HG02938 (cell line): ENCODE results near the gene TMOD1.
"Not testable (repeated sequence)": the region's sequence is repeated elsewhere in the genome, so short reads cannot be mapped to it uniquely, and the experiment has no call there.

Experiments used
- ATAC-seq: cut with Tn5 transposase; IDR thresholded peaks from one replicate; pipeline ENCODE4 v1.9.1; 2021; ENCODE audit warnings: mild to moderate bottlenecking, moderate library complexity; ENCODE audit not compliant: unreplicated experiment

Gene TMOD1

GRCh38 chr9:97563458-97564135, 62.1 kb downstream of the TMOD1 start:
- ATAC-seq, result no peak

- ATAC-seq, result no peak
Observed at GRCh38 chr9:97564291-97565175, 63.1 kb downstream of the TMOD1 start.

DNA sequence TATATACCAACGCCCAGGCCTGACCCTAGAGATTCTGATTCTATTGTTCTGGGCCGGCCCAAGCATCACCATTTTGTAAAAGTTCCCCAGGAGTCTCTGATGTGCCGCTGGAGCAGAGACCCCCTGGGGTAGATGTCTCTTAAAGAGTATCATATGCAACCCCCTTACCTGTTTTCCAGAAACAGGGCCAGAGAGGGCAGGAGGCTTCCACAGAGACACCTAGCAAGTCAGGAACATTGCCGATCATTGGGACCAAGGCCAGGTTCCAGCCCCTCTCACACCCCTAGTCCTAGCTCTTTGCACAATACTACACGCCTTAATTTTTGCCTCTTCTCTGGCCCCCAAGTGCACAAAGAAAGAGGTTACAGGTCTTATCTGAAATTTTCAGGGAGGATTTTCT, 63.8 kb downstream of the TMOD1 start:
- ATAC-seq, result no peak

DNA sequence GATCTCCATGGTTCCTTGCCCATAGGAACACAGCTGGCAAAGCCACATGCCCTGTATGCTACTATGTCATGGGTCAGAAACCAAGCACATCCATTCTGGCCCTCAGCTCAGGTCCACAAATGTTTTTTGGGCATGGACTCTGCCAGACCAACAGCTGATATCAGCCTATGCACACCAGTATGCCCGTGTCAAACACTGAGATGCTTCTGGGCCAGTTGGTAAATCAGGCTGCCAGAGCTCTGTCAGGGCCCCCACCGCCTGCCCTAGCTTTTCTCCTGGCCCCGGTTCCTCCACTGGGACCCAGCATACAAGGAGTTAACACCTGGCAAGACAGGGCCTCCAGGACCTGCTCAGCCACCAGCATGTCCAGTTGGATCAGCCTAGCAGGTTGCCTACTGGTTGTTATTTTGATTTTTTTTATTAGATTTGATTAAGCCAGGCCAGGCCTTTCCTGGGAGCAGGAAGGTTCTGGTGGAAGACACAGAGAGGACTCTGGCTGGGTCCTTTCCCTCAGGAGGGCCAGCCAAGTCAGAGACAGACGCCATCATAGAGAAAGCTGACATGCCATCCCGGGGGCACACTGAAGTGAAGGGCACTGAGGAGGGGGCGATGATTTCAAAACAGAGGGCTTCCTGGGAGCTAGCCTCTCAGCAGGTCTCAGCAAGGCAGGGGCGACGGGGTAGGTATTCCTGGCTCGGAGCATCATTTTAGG, 65.9 kb downstream of the TMOD1 start:
- no peak for ATAC-seq

- ATAC-seq, result no peak
Observed at GRCh38 chr9:97567894-97568202, 66.4 kb downstream of the TMOD1 start.

- ATAC-seq, result no peak
Observed at GRCh38 chr9:97568461-97569275, 67.2 kb downstream of the TMOD1 start.

GRCh38 chr9:97570899-97571298, 69.4 kb downstream of the TMOD1 start:
- ATAC-seq, result no peak

DNA sequence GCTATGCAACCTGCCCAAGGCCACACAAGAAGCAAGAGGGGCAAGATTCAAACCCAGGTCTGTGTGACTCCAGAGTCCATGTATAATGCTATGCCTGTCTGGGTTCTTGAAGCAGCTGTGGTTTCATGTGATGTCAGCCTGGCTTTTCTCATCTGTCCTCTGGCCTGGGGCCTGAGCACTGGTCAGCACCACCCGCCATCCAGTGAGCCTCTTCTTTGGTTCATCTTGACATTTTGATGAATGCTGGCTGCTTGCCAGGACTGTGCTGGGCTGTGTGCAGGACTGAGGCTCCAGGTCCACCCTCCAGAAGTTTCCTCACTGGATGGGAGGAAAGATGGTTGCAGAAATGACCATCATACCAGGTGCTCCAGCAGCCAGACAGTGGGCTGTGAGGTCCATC, 70.2 kb downstream of the TMOD1 start:
- no peak for ATAC-seq

GRCh38 chr9:97572196-97572891, 70.9 kb downstream of the TMOD1 start:
- no peak for ATAC-seq

DNA sequence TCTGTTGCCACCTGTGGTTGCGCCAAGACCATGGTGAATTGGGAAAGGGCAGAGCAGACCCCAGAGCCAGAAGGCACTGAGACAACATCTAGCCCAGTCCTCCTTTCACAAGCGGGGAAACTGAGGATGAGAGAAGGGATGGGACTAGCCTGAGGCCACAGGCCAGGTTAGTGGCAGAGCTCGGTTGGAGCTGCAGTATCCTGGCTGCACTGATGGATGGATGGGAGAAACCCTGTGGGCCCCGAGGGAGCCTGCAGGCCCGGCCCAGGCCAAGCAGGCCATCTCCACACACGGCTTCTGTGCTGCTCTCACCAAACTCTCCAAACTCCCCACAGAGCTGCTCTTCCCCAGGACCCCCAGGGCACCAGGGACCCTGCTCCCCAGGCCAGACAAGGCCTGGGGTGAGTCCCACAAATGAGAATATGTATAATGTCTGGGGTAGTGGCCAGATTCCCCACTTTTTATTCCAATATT, 71.5 kb downstream of the TMOD1 start:
- no peak for ATAC-seq

DNA sequence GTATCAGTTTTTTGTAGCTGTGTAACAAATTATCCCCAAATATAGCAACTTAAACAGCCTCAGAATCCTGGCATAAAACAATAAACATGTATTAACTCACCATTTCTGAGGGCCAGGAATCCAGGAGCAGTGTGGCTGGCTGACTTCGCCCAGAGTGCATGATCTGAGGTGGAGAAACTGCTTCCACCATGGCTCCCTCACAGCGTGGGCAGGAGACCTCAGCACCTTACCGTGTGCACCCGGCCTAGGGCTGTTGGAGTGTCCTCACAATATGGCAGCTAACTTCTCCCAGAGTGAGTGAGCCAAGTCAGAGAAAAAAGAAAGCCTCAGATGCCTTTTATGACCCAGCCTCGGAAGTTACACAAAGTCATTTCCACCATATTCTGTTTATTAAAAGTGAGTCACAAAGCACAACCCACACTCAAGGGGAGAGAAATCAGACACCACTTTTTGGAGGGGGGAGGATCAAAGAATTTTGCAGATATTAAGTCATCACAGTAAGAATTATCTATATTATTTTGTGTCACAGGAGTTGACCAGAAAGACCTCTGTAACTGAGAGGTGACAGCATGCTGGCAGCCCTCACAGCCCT, 72.1 kb downstream of the TMOD1 start:
- no peak for ATAC-seq

DNA sequence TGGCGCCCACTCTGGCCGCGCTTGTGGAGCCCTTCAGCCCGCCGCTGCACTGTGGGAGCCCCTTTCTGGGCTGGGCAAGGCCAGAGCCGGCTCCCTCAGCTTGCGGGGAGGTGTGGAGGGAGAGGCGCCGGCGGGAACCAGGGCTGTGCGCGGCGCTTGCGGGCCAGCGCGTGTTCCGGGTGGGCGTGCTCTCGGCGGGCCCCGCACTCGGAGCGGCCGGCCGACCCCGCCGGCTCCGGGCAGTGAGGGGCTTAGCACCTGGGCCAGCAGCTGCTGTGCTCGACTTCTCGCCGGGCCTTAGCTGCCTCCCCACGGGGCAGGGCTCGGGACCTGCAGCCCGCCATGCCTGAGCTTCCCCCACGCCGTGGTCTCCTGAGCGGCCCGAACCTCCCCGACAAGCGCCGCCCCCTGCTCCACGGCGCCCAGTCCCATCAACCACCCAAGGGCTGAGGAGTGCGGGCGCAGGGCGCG, 72.7 kb downstream of the TMOD1 start:
- not testable (repeated sequence) for ATAC-seq

DNA sequence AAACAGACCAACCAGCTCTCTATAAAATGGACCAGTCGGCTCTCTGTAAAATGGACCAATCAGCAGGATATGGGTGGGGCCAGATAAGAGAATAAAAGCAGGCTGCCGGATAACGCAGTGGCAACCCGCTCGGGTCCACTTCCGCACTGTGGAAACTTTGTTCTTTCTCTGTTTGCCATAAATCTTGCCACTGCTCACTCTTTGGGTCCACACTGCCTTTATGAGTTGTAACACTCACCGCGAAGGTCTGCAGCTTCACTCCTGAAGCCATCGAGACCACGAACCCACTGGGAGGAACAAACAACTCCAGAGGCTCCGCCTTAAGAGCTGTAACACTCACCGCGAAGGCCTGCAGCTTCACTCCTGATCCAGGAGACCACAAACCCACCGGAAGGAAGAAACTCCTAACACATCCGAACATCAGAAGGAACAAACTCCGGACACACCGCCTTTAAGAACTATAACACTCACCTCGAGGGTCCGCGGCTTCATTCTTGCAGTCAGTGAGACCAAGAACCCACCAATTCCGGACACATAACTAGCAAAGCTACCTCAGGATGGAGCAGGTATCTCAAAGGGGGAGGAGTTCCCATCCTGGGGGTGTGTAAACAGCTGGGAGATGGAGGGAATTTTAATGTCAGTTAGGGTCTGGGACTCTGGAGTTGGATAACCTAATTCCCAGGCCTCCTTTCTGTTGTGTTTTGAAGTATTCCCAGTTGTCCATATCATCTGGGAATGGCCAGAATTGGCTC, 73.6 kb downstream of the TMOD1 start:
- not testable (repeated sequence) for ATAC-seq

DNA sequence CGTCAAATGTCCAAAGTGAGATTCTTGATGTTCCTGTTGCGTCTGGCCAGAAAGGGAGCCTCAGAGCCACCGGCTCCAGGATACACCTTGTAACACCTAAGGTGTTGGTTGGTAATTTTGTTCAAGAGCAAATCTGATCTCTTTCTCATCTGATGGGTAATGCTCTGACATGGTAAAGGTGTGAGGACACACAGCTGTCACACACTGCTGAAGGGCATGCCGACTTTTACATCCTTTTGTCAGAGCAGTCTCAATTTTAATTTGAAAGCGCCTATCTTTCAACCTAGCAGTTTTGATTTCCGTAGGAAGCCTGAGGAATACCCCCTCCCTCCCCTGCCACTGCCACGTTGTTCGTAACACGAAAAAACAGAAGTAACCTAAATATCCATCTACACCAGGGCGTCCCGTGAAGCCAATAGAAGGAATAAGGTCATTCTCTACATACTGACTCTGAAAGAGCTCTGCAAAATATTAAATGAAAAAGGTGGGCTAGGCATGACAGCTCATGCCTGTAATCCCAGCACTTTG, 74.3 kb downstream of the TMOD1 start:
- ATAC-seq, result no peak

DNA sequence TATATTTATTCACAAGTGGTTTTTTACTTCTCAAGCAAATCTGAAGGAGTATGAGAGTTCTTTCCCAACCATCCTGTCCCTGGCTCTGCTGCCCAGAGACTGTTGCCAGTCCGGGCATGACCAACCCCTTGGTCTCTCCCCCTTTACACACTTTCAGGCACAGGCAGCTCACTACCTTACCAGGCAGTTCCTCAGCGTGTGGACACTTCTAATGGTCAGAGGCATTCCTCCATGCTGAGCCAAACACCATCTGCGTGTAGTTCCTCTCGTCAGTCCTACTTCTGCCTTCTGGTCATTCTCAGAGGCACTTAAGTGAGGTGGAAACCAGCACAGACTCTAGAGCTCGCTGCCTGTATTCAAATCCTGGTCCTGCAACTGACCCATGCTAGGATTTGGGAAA, 75.6 kb downstream of the TMOD1 start:
- no peak for ATAC-seq

- ATAC-seq, result no peak
Observed at GRCh38 chr9:97578846-97579245, 77.4 kb downstream of the TMOD1 start.

DNA sequence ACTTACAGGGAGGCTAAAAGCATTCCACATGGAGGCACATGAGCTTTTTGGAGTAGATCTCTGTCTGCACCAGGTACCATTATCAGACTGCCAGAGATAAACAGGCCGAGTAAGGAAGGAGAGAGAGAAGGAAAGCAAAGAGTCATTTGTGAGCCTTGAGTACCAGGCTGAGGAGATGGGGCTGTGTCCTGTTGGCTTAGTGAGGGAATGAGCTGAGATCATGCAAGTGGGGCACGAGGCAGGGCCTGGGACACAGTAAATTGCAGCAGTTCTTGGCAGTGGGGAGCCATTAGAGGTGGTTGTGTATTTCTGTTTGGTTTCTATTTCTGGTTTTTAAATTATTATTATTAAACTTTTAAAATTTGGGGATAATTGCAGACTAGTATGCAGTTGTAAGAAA, 78.4 kb downstream of the TMOD1 start:
- no peak for ATAC-seq

GRCh38 chr9:97581590-97581989, 80.1 kb downstream of the TMOD1 start:
- not testable (repeated sequence) for ATAC-seq

GRCh38 chr9:97584778-97585177, 83.3 kb downstream of the TMOD1 start:
- not testable (repeated sequence) for ATAC-seq
